Spinal cord (tissue), 10 donors: ENCODE results near the gene CILP2. TPM values are rescaled to one million over a fixed set of nuclear protein-coding genes. Genes with fewer than 3 reads are reported as not detected.
A peak's percentile ranks its signal among the peaks of the same experiment; 100 is the strongest.

Experiments used
- DNase-seq, 6 donors: peaks; one replicate each; pipeline versions ENCODE4 v3.0.0 to v3.0.0-alpha.2; 2013 to 2015; ENCODE audit warnings: low spot score in 6 of 6, low read depth in 4 of 6
- H3K27ac ChIP-seq: one replicate; pipeline ENCODE4 v1.5.1; 2013; ENCODE audit warnings: low read depth, low read length, control low read depth
- H3K27me3 ChIP-seq: one replicate; pipeline ENCODE4 v1.6.1; 2013; ENCODE audit warnings: low read length; ENCODE audit not compliant: control insufficient read depth, insufficient read depth
- H3K36me3 ChIP-seq: one replicate; pipeline ENCODE4 v1.6.1; 2013; ENCODE audit warnings: low read length; ENCODE audit not compliant: control insufficient read depth, insufficient read depth
- H3K4me1 ChIP-seq: one replicate; pipeline ENCODE4 v1.6.1; 2013; ENCODE audit warnings: low read length; ENCODE audit not compliant: control insufficient read depth, insufficient read depth
- H3K4me3 ChIP-seq: one replicate; pipeline ENCODE4 v1.5.1; 2013; ENCODE audit warnings: low read depth, low read length, control low read depth
- H3K9me3 ChIP-seq: one replicate; pipeline ENCODE4 v1.6.1; 2013; ENCODE audit warnings: low read length; ENCODE audit not compliant: control insufficient read depth, insufficient read depth
- WGBS: methylation state at CpG from one replicate; pipeline ENCODE4 v1.1.5; 2013; ENCODE audit warnings: missing lambda C conversion rate; ENCODE audit not compliant: insufficient coverage; 5-methylcytosine and 5-hydroxymethylcytosine counted together
- polyA plus RNA-seq, 2 donors: library from polyadenylated mRNA; unstranded; fragments of 120-200 nt; gene quantifications; one replicate each; pipeline ENCODE4 v1.2.1, GENCODE V29; 2013; ENCODE audit not compliant: insufficient read length in 2 of 2
- total RNA-seq, 2 donors: library from RNA; depleted of rRNA in 1 of 2; stranded (reverse); fragments of 120-200 nt in 1 of 2; fragments of >200 nt in 1 of 2; gene quantifications; one replicate each; pipeline versions ENCODE4 v1.2.3 to v1.2.4, GENCODE V29; 2013 to 2014
- donor health status: healthy.

Gene CILP2
- total and polyA plus RNA-seq, 4 donors, result 0.33 to 1.0 (median 0.79) TPM

GRCh38 chr19:19529783-19530422 is 8.2 kb upstream of the CILP2 start:
- H3K27ac ChIP-seq, result no peak overlapping the region
- H3K4me1 ChIP-seq, result peaks cover 42% of the 10 kb centered on the region
- peaks cover 58% of the 10 kb centered on the region for H3K36me3 ChIP-seq
- no peak overlapping the region for H3K4me3 ChIP-seq
- H3K27me3 ChIP-seq, result no peaks in the 10 kb centered on the region
- DNase-seq, result no peak
- no peaks in the 10 kb centered on the region for H3K9me3 ChIP-seq
- WGBS, result 84% methylated on average over 8 of the region's 11 CpGs

- Histone ChIP-seq H3K9me3 (no peaks in the 10 kb centered on the region), H3K27ac (no peak overlapping the region), H3K27me3 (no peaks in the 10 kb centered on the region), H3K4me1 (peaks cover 41% of the 10 kb centered on the region), H3K36me3 (peaks cover 58% of the 10 kb centered on the region), H3K4me3 (no peak overlapping the region)
- 80% methylated on average over 1 of the region's 9 CpGs for WGBS
- no peak for DNase-seq
Observed at GRCh38 chr19:19530423-19530804, 7.7 kb upstream of the CILP2 start.

- no peaks in the 10 kb centered on the region for H3K27me3 ChIP-seq
- DNase-seq, result no peak
- H3K4me1 ChIP-seq, result peaks cover 36% of the 10 kb centered on the region
- H3K36me3 ChIP-seq, result peaks cover 58% of the 10 kb centered on the region
- 88% methylated on average over 4 of the region's 4 CpGs for WGBS
- H3K27ac ChIP-seq, result no peak overlapping the region
- no peaks in the 10 kb centered on the region for H3K9me3 ChIP-seq
- no peak overlapping the region for H3K4me3 ChIP-seq
Observed at GRCh38 chr19:19530889-19531288, 7.2 kb upstream of the CILP2 start.

DNA sequence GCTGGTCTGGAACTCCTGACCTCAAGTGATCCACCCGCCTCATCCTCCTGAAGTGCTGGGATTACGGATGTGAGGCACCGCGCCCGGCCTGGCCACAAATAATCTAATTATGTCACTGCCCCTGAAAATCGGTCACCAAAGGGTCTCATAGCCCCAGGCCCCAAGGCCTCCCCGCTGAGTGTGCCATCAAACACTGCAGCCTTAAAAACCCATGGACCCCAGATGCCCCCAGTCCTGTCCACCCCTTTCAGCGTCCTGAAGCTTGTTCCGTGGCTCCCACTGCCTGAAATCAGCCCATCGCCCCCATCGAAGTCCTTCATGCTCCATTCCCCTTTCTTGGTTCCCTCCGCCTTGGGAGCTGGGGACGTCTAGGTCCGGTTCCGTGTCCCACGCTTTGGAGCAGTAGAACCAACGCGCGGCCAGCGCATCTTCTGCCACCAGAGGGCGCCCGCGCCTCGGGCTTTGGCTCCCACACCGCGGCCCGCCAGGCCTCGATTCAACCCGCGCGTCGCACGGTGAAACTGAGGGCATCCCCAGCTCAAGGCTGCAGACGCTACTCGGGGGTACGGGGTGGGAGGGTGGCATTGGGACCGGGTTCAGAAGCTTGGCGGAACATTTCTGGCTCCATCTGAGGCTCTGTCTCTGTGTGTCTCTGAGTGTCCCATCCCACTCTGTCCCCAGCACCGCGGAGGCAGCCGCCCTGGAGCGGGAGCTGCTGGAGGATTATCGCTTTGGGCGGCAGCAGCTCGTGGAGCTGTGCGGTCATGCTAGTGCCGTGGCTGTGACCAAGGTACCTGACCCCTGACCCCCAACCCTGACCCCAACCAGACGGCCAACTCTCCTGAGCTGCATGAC is 5.9 kb upstream of the CILP2 start:
- Histone ChIP-seq H3K4me3 (no peak overlapping the region), H3K27ac (no peak overlapping the region)
- WGBS, result 21% methylated on average over 47 of the region's 48 CpGs

GRCh38 chr19:19532806-19533701 is 5.0 kb upstream of the CILP2 start:
- WGBS, result 77% methylated on average over 13 of the region's 14 CpGs
- no peak for DNase-seq
- no peak overlapping the region for H3K4me3 ChIP-seq

More for the DNA sequence above, 5.9 kb upstream of the CILP2 start:
- peaks cover 31% of the 10 kb centered on the region for H3K4me1 ChIP-seq
- peak in 5 of 6 donors; percentile 63 to 90 (median 64) for DNase-seq
- H3K36me3 ChIP-seq, result peaks cover 49% of the 10 kb centered on the region
- no peaks in the 10 kb centered on the region for H3K27me3 ChIP-seq
- no peaks in the 10 kb centered on the region for H3K9me3 ChIP-seq

GRCh38 chr19:19533841-19534240 is 4.2 kb upstream of the CILP2 start:
- Histone ChIP-seq H3K27me3 (peaks cover 16% of the 10 kb centered on the region), H3K4me1 (peaks cover 42% of the 10 kb centered on the region), H3K36me3 (peaks cover 40% of the 10 kb centered on the region), H3K9me3 (no peaks in the 10 kb centered on the region), H3K27ac (no peak overlapping the region), H3K4me3 (no peak overlapping the region)
- DNase-seq, result no peak
- WGBS, result 88% methylated on average over 6 of the region's 6 CpGs

More at GRCh38 chr19:19532806-19533701, 5.0 kb upstream of the CILP2 start:
- Histone ChIP-seq H3K27ac (no peak overlapping the region), H3K36me3 (peaks cover 43% of the 10 kb centered on the region), H3K9me3 (no peaks in the 10 kb centered on the region), H3K27me3 (peaks cover 8% of the 10 kb centered on the region), H3K4me1 (peaks cover 40% of the 10 kb centered on the region)

GRCh38 chr19:19534556-19535265 is 3.4 kb upstream of the CILP2 start:
- Histone ChIP-seq H3K4me3 (no peak overlapping the region), H3K27me3 (peaks cover 22% of the 10 kb centered on the region), H3K4me1 (peaks cover 37% of the 10 kb centered on the region), H3K27ac (no peak overlapping the region), H3K9me3 (no peaks in the 10 kb centered on the region), H3K36me3 (peaks cover 35% of the 10 kb centered on the region)
- no peak for DNase-seq
- 83% methylated on average over 25 of the region's 27 CpGs for WGBS

DNA sequence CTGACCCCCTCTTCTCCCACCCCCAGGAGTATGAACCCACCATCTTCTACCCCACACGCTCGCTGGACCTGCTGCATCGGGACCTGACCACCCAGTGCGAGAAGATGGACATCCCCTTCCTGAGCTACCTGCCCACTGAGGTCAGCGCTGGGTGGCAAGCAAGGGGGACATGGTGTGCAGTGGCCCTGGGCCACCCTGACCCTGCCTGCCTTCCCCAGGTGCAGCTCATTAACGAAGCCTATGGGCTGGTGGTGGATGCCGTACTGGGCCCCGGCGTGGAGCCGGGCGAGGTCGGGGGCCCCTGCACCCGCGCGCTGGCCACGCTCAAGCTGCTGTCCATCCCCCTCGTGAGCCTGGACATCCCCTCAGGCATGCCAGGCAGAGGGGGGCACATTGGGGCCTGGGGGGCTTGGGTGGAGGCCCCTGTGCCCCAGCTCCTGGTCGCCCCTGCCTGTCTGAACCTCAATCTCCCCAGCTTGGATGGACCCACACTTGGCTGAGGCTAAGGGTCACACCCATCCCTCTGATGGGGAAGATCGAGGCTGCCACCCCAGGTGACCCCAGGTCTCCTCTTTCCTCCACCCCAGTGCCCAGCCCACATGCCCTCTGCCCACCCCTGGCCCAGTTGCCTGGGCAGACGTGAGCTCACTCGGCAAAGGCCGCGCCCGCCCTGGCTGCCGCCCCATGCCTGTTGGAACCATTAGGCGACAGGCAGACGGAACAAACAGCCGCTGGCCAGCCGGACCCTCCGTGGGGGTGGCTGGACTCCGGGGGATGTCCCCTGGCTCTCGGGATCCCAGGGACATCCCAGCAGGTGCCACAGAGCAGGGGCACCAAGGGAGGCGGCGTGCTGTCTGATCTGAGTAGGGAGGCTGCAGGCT is 2.5 kb upstream of the CILP2 start:
- Histone ChIP-seq H3K4me1 (peaks cover 38% of the 10 kb centered on the region), H3K9me3 (no peaks in the 10 kb centered on the region), H3K27me3 (peaks cover 29% of the 10 kb centered on the region), H3K36me3 (peaks cover 31% of the 10 kb centered on the region), H3K4me3 (no peak overlapping the region), H3K27ac (no peak overlapping the region)
- DNase-seq, result no peak
- 91% methylated on average over 28 of the region's 34 CpGs for WGBS
